ENCODE results near the gene CDAN1. TPM values are rescaled to one million over a fixed set of nuclear protein-coding genes. Genes with fewer than 3 reads are reported as not detected.

CDAN1 gene
- total RNA-seq, 1 experiment from 2014 or later = 9.5 TPM

DNA sequence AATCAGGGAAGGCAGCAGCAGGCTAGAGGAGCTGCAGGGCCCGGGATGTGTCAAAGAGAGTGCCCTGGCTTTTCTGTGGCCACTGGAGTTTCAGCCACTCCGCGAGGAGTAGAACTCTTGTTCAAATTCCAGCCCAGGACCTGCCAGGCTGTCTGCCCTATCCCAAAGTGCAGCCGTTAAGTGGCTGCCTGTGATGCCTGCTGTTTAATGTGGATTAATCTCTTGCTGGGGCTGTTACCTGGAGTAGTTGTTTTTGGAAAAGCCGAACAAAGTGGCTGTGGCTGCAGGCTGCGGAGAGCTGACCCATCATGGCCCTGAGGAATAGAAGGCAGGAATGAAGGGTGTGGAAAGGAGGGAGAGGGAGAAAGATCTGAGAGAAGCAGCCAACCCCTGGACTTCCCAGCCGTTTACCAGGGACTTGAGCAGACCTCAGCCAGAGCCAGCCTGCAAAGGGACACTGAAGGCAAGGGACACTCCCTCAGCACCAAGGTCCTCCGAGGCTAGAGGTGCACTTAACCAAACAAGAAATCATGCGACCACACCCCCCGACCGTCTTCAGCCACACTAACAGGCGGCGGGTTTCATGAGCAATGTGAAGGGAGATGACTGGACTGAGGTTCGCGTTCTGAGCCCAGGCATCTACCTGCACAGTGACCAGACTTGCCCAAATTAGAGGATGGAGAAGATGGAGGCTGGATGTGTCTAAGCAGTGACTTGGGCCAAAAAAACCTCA, 4.7 kb downstream of the CDAN1 start:
- no peak for DNase-seq (ENCODE audit: unreplicated experiment)
- TF ChIP-seq CTCF (IDR thresholded peaks at IDR 0.05; ENCODE audit: unreplicated experiment) = no peak
- Mint-ChIP-seq H3K27ac (ENCODE audit: low read depth, unreplicated experiment) (peak overlapping the region; percentile 54), H3K27me3 (ENCODE audit: insufficient read depth, unreplicated experiment) (no peaks in the 10 kb centered on the region), H3K4me3 (ENCODE audit: unreplicated experiment) (no peak overlapping the region), H3K9me3 (ENCODE audit: unreplicated experiment) (no peaks in the 10 kb centered on the region), H3K4me1 (ENCODE audit: insufficient read depth, unreplicated experiment) (no peaks in the 10 kb centered on the region), H3K36me3 (ENCODE audit: insufficient read depth, unreplicated experiment) (peaks cover 47% of the 10 kb centered on the region)
- CTCF ChIA-PET = interaction anchor here (0.9 kb wide), 1 partner anchor 9 kb away, joined by 3 read pairs; no protein-coding TSS in a partner anchor
- intact Hi-C loops (cut with micrococcal nuclease) = no loop called here
- BruUV-seq (replicated peaks) = no TSS peak
- POLR2A ChIA-PET = interaction anchor here (0.6 to 0.9 kb wide), 2 partner anchors 9 to 79 kb away, joined by 3 read pairs; no protein-coding TSS in a partner anchor

DNA sequence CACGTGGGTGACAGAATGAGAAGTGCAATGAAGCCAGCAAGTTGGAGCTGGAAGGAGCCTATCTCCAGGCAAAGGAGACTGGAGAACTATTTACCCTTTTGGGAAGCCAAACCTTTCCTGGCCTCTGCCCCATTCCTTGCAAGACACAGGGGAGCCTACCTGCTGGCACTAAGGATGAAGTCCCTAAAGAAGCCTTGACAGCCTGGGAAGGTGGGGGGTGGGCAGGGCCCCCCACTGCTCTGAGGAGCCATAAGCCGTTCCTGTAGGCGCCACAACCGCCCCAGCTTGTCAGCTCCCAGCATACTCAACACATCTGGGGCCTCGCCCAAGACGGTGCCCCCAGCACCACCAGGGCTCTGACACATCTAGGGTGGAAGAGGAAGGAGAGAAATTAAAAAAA, 5.5 kb downstream of the CDAN1 start:
- Mint-ChIP-seq H3K4me3 (ENCODE audit: unreplicated experiment) (no peak overlapping the region), H3K27ac (ENCODE audit: low read depth, unreplicated experiment) (no peak overlapping the region), H3K4me1 (ENCODE audit: insufficient read depth, unreplicated experiment) (no peaks in the 10 kb centered on the region), H3K9me3 (ENCODE audit: unreplicated experiment) (no peaks in the 10 kb centered on the region), H3K27me3 (ENCODE audit: insufficient read depth, unreplicated experiment) (no peaks in the 10 kb centered on the region), H3K36me3 (ENCODE audit: insufficient read depth, unreplicated experiment) (peaks cover 48% of the 10 kb centered on the region)
- intact Hi-C loops (cut with micrococcal nuclease) = no loop called here
- ChIA-PET POLR2A (no interaction called here), CTCF (interaction anchor here (0.8 to 0.9 kb wide), 2 partner anchors 8 to 44 kb away, joined by 3 read pairs; no protein-coding TSS in a partner anchor)
- no TSS peak for BruUV-seq (replicated peaks)
- TF ChIP-seq CTCF (IDR thresholded peaks at IDR 0.05; ENCODE audit: unreplicated experiment) = no peak
- no peak for DNase-seq (ENCODE audit: unreplicated experiment)

DNA sequence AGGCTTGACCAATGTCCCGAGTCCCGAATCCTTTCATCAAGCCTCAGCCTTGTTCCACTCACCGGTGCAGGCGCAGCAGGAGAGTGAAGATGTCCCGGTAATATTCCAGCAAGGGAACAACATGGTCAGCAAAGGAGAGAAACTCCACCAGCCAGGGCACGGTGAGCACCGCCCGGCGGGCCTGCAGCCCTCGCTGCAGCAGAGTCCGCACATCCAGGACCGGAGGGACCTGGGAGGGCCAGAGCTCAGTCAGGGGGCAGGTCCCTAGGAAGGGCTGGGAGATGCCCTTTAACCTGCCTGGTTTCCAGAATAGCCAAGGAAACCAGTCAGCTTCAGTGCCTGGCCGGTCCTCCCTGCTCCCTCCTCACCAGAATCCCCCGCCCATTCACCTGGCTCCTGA, 6.4 kb downstream of the CDAN1 start:
- BruUV-seq (replicated peaks) = no TSS peak
- H3K9me3 Mint-ChIP-seq (ENCODE audit: unreplicated experiment) = no peaks in the 10 kb centered on the region
- H3K27ac Mint-ChIP-seq (ENCODE audit: low read depth, unreplicated experiment) = no peak overlapping the region
- CTCF ChIA-PET = interaction anchor here (0.7 kb wide), 1 partner anchor 326 kb away, joined by 3 read pairs; no protein-coding TSS in a partner anchor
- no peak for DNase-seq (ENCODE audit: unreplicated experiment)
- POLR2A ChIA-PET = interaction anchor here (0.8 kb wide), 1 partner anchor 8 kb away, joined by 3 read pairs; no protein-coding TSS in a partner anchor
- H3K4me1 Mint-ChIP-seq (ENCODE audit: insufficient read depth, unreplicated experiment) = no peaks in the 10 kb centered on the region
- no peaks in the 10 kb centered on the region for H3K27me3 Mint-ChIP-seq (ENCODE audit: insufficient read depth, unreplicated experiment)
- no peak overlapping the region for H3K4me3 Mint-ChIP-seq (ENCODE audit: unreplicated experiment)
- peaks cover 57% of the 10 kb centered on the region for H3K36me3 Mint-ChIP-seq (ENCODE audit: insufficient read depth, unreplicated experiment)
- intact Hi-C loops (cut with micrococcal nuclease) = no loop called here
- TF ChIP-seq CTCF (IDR thresholded peaks at IDR 0.05; ENCODE audit: unreplicated experiment) = no peak

DNA sequence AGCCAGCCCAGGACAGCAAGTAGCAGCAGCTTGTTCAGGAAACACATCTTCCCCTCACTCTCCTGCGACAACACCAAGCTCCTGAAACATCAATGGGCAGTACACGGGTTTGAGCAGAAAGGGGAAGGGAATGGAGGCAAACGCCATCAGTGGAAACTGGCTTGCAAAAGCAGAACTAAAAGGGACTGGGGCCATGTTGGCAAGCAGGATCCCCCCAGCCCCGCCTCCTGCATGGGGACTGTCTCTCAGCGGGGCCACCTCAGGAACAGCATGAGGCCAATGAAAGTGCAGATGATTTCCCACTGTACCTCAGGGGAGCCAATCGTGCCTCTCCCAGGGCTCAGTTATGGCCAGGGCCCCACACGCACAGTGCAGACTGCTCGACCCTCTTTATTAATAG, 6.8 kb downstream of the CDAN1 start:
- Mint-ChIP-seq H3K27me3 (ENCODE audit: insufficient read depth, unreplicated experiment) (no peaks in the 10 kb centered on the region), H3K27ac (ENCODE audit: low read depth, unreplicated experiment) (no peak overlapping the region), H3K4me3 (ENCODE audit: unreplicated experiment) (no peak overlapping the region), H3K9me3 (ENCODE audit: unreplicated experiment) (no peaks in the 10 kb centered on the region), H3K4me1 (ENCODE audit: insufficient read depth, unreplicated experiment) (no peaks in the 10 kb centered on the region), H3K36me3 (ENCODE audit: insufficient read depth, unreplicated experiment) (peaks cover 61% of the 10 kb centered on the region)
- ChIA-PET CTCF (interaction anchor here (0.7 kb wide), 1 partner anchor 326 kb away, joined by 3 read pairs; no protein-coding TSS in a partner anchor), POLR2A (interaction anchor here (0.8 kb wide), 1 partner anchor 8 kb away, joined by 3 read pairs; no protein-coding TSS in a partner anchor)
- TF ChIP-seq CTCF (IDR thresholded peaks at IDR 0.05; ENCODE audit: unreplicated experiment) = no peak
- no TSS peak for BruUV-seq (replicated peaks)
- DNase-seq (ENCODE audit: unreplicated experiment) = no peak
- intact Hi-C loops (cut with micrococcal nuclease) = no loop called here
